Activated T-cell treated with anti-CD3 and anti-CD28 coated beads, Interleukin-2, amount 50 U/mL, for 72 hours (primary cell): ENCODE data around the gene CLRN1. TPM values are rescaled to one million over a fixed set of nuclear protein-coding genes. Genes with fewer than 3 reads are reported as not detected.

Experiments
- ATAC-seq, 2 donors: fragments of 150-1000 bp; cut with Tn5 transposase; replicated peaks in 1 of 2; 2 replicates each; pipeline ENCODE4 v1.10.0; 2021; ENCODE audit warnings: moderate library complexity in 2 of 2, mild to moderate bottlenecking in 1 of 2
- DNase-seq, 2 donors: peaks; one replicate each; pipeline ENCODE4 v3.0.0; 2021 to 2022; ENCODE audit warnings: mixed read lengths in 1 of 2
- H3K27ac Mint-ChIP-seq: one replicate; pipeline ENCODE4 v1.8.0; 2022; ENCODE audit warnings: mild to moderate bottlenecking, moderate library complexity, mixed read lengths
- H3K27me3 Mint-ChIP-seq: one replicate; pipeline ENCODE4 v1.8.0; 2022; ENCODE audit warnings: low read depth, mixed read lengths
- H3K36me3 Mint-ChIP-seq, 2 donors: one replicate each; pipeline ENCODE4 v1.8.0; 2022; ENCODE audit warnings: mixed read lengths in 2 of 2, mild to moderate bottlenecking in 1 of 2; ENCODE audit not compliant: insufficient read depth in 2 of 2
- H3K4me1 Mint-ChIP-seq: one replicate; pipeline ENCODE4 v1.8.0; 2022; ENCODE audit warnings: low read depth, mixed read lengths
- H3K4me3 Mint-ChIP-seq, 2 donors: one replicate each; pipeline ENCODE4 v1.8.0; 2022; ENCODE audit warnings: mild to moderate bottlenecking in 2 of 2, mixed read lengths in 2 of 2, moderate library complexity in 2 of 2
- H3K9me3 Mint-ChIP-seq, 2 donors: one replicate each; pipeline ENCODE4 v1.8.0; 2022; ENCODE audit warnings: mixed read lengths in 2 of 2
- total RNA-seq, 2 donors: library from RNA; stranded (reverse); gene quantifications; one replicate each; pipeline ENCODE4 v1.2.3, GENCODE V29; 2022

Gene CLRN1
- total RNA-seq, 2 donors from 2014 or later, result not detected

- DNase-seq (no peak), ATAC-seq (no peak)
- no peak overlapping the region for H3K27ac Mint-ChIP-seq
- peaks cover 37% of the 10 kb centered on the region for H3K27me3 Mint-ChIP-seq
- no peaks in the 10 kb centered on the region for H3K36me3 Mint-ChIP-seq
- H3K9me3 Mint-ChIP-seq, result no peaks in the 10 kb centered on the region
- peaks cover 5% of the 10 kb centered on the region for H3K4me1 Mint-ChIP-seq
- no peak overlapping the region for H3K4me3 Mint-ChIP-seq
Measured at GRCh38 chr3:150968341-150969035, 4.0 kb downstream of the CLRN1 start.

GRCh38 chr3:150965436-150965835 lies 7.1 kb downstream of the CLRN1 start:
- H3K4me1 Mint-ChIP-seq, result peaks cover 5% of the 10 kb centered on the region
- no peak overlapping the region for H3K27ac Mint-ChIP-seq
- H3K36me3 Mint-ChIP-seq, result no peaks in the 10 kb centered on the region
- H3K4me3 Mint-ChIP-seq, result no peak overlapping the region
- ATAC-seq (no peak), DNase-seq (no peak)
- H3K9me3 Mint-ChIP-seq, result no peaks in the 10 kb centered on the region
- peaks cover 35% of the 10 kb centered on the region for H3K27me3 Mint-ChIP-seq

- H3K9me3 Mint-ChIP-seq, result no peaks in the 10 kb centered on the region
- no peak overlapping the region for H3K4me3 Mint-ChIP-seq
- H3K4me1 Mint-ChIP-seq, result peaks cover 5% of the 10 kb centered on the region
- no peaks in the 10 kb centered on the region for H3K36me3 Mint-ChIP-seq
- DNase-seq (no peak), ATAC-seq (no peak)
- H3K27ac Mint-ChIP-seq, result no peak overlapping the region
- peaks cover 60% of the 10 kb centered on the region for H3K27me3 Mint-ChIP-seq
Measured at GRCh38 chr3:150961949-150962348, 10.6 kb downstream of the CLRN1 start.

- H3K27ac Mint-ChIP-seq, result no peak overlapping the region
- H3K27me3 Mint-ChIP-seq, result peaks cover 54% of the 10 kb centered on the region
- ATAC-seq (no peak), DNase-seq (no peak)
- H3K9me3 Mint-ChIP-seq, result no peaks in the 10 kb centered on the region
- H3K4me3 Mint-ChIP-seq, result no peak overlapping the region
- peaks cover 5% of the 10 kb centered on the region for H3K4me1 Mint-ChIP-seq
- no peaks in the 10 kb centered on the region for H3K36me3 Mint-ChIP-seq
Measured at GRCh38 chr3:150960708-150961684, 11.5 kb downstream of the CLRN1 start.

- no peak for DNase-seq
- no peaks in the 10 kb centered on the region for H3K36me3 Mint-ChIP-seq
- H3K9me3 Mint-ChIP-seq, result no peaks in the 10 kb centered on the region
- no peak for ATAC-seq
- no peaks in the 10 kb centered on the region for H3K4me1 Mint-ChIP-seq
- no peak overlapping the region for H3K27ac Mint-ChIP-seq
- no peak overlapping the region for H3K4me3 Mint-ChIP-seq
- peaks cover 59% of the 10 kb centered on the region for H3K27me3 Mint-ChIP-seq
Measured at GRCh38 chr3:150958683-150959082, 13.8 kb downstream of the CLRN1 start.

- no peaks in the 10 kb centered on the region for H3K9me3 Mint-ChIP-seq
- H3K4me1 Mint-ChIP-seq, result no peaks in the 10 kb centered on the region
- no peak overlapping the region for H3K4me3 Mint-ChIP-seq
- no peak overlapping the region for H3K27ac Mint-ChIP-seq
- H3K36me3 Mint-ChIP-seq, result no peaks in the 10 kb centered on the region
- ATAC-seq, result peak; percentile 90 to 94
- DNase-seq, result peak; percentile 4 to 22
- H3K27me3 Mint-ChIP-seq, result peaks cover 45% of the 10 kb centered on the region
Measured at GRCh38 chr3:150956376-150956775, 16.2 kb downstream of the CLRN1 start.

- Mint-ChIP-seq H3K4me3 (no peak overlapping the region), H3K36me3 (no peaks in the 10 kb centered on the region), H3K4me1 (no peaks in the 10 kb centered on the region), H3K27me3 (peaks cover 44% of the 10 kb centered on the region), H3K9me3 (peaks cover 2 to 3% of the 10 kb centered on the region in 2 donors), H3K27ac (no peak overlapping the region)
- DNase-seq, result no peak
- no peak for ATAC-seq
Measured at GRCh38 chr3:150951923-150952322, 20.6 kb downstream of the CLRN1 start.

- H3K9me3 Mint-ChIP-seq, result no peaks in the 10 kb centered on the region
- H3K4me3 Mint-ChIP-seq, result no peak overlapping the region
- no peak for DNase-seq
- H3K27ac Mint-ChIP-seq, result no peak overlapping the region
- H3K4me1 Mint-ChIP-seq, result no peaks in the 10 kb centered on the region
- no peak for ATAC-seq
- H3K27me3 Mint-ChIP-seq, result peaks cover 37% of the 10 kb centered on the region
- no peaks in the 10 kb centered on the region for H3K36me3 Mint-ChIP-seq
Measured at GRCh38 chr3:150945226-150946032, 27.1 kb downstream of the CLRN1 start.

- peaks cover 26% of the 10 kb centered on the region for H3K27me3 Mint-ChIP-seq
- H3K27ac Mint-ChIP-seq, result no peak overlapping the region
- H3K9me3 Mint-ChIP-seq, result no peaks in the 10 kb centered on the region
- H3K36me3 Mint-ChIP-seq, result no peaks in the 10 kb centered on the region
- ATAC-seq (no peak), DNase-seq (no peak)
- H3K4me3 Mint-ChIP-seq, result no peak overlapping the region
- H3K4me1 Mint-ChIP-seq, result no peaks in the 10 kb centered on the region
Measured at GRCh38 chr3:150942221-150942620, 30.3 kb downstream of the CLRN1 start.

GRCh38 chr3:150936693-150937092 lies 35.8 kb downstream of the CLRN1 start:
- H3K27ac Mint-ChIP-seq, result no peak overlapping the region
- H3K27me3 Mint-ChIP-seq, result peaks cover 43% of the 10 kb centered on the region
- peaks cover 12% of the 10 kb centered on the region for H3K4me1 Mint-ChIP-seq
- DNase-seq (no peak), ATAC-seq (no peak)
- H3K9me3 Mint-ChIP-seq, result no peaks in the 10 kb centered on the region
- H3K4me3 Mint-ChIP-seq, result no peak overlapping the region
- no peaks in the 10 kb centered on the region for H3K36me3 Mint-ChIP-seq

- ATAC-seq (peak; percentile 51 to 82), DNase-seq (no peak)
- Mint-ChIP-seq H3K36me3 (no peaks in the 10 kb centered on the region), H3K27ac (no peak overlapping the region), H3K4me3 (no peak overlapping the region), H3K27me3 (peaks cover 37% of the 10 kb centered on the region), H3K4me1 (peaks cover 12% of the 10 kb centered on the region), H3K9me3 (no peaks in the 10 kb centered on the region)
Measured at GRCh38 chr3:150933473-150933995, 39.0 kb downstream of the CLRN1 start.

GRCh38 chr3:150931745-150932144 lies 40.8 kb downstream of the CLRN1 start:
- no peak overlapping the region for H3K27ac Mint-ChIP-seq
- no peaks in the 10 kb centered on the region for H3K36me3 Mint-ChIP-seq
- peaks cover 12% of the 10 kb centered on the region for H3K4me1 Mint-ChIP-seq
- no peak overlapping the region for H3K4me3 Mint-ChIP-seq
- no peaks in the 10 kb centered on the region for H3K9me3 Mint-ChIP-seq
- no peak for DNase-seq
- no peak for ATAC-seq
- peaks cover 33% of the 10 kb centered on the region for H3K27me3 Mint-ChIP-seq
